NCI-H226 (cell line): ENCODE data around the gene SND1.

Source experiments
- DNase-seq: peaks from one replicate; pipeline ENCODE4 v3.0.0-alpha.2; 2015

Gene SND1

GRCh38 chr7:128008141-128008540 lies 356.1 kb downstream of the SND1 start:
- DNase-seq = no peak

GRCh38 chr7:128008744-128009143 lies 356.8 kb downstream of the SND1 start:
- DNase-seq = no peak

GRCh38 chr7:128010391-128011127 lies 358.6 kb downstream of the SND1 start:
- DNase-seq = no peak

GRCh38 chr7:128011131-128011661 lies 359.2 kb downstream of the SND1 start:
- no peak for DNase-seq

- DNase-seq = no peak
Measured at GRCh38 chr7:128014811-128015210, 362.8 kb downstream of the SND1 start.

- DNase-seq = no peak
Measured at GRCh38 chr7:128017460-128017859, 365.5 kb downstream of the SND1 start.

- DNase-seq = no peak
Measured at GRCh38 chr7:128017862-128018845, 366.2 kb downstream of the SND1 start.

- DNase-seq = no peak
Measured at GRCh38 chr7:128019288-128019687, 367.3 kb downstream of the SND1 start.

GRCh38 chr7:128020159-128020558 lies 368.2 kb downstream of the SND1 start:
- no peak for DNase-seq

GRCh38 chr7:128021366-128021765 lies 369.4 kb downstream of the SND1 start:
- peak; percentile 54 for DNase-seq

- DNase-seq = peak; percentile 36
Measured at GRCh38 chr7:128022631-128023532, 370.9 kb downstream of the SND1 start.

GRCh38 chr7:128024151-128024550 lies 372.2 kb downstream of the SND1 start:
- DNase-seq = no peak

- peak; percentile 26 for DNase-seq
Measured at GRCh38 chr7:128025380-128025779, 373.4 kb downstream of the SND1 start.

- no peak for DNase-seq
Measured at GRCh38 chr7:128025819-128026218, 373.8 kb downstream of the SND1 start.

- DNase-seq = no peak
Measured at GRCh38 chr7:128026551-128026950, 374.6 kb downstream of the SND1 start.

GRCh38 chr7:128027485-128027980 lies 375.5 kb downstream of the SND1 start:
- no peak for DNase-seq

GRCh38 chr7:128029405-128029995 lies 377.5 kb downstream of the SND1 start:
- DNase-seq = no peak

GRCh38 chr7:128030263-128030653 lies 378.3 kb downstream of the SND1 start:
- DNase-seq = no peak

- no peak for DNase-seq
Measured at GRCh38 chr7:128030654-128031611, 378.9 kb downstream of the SND1 start, which contains the start of gene LRRC4. TSS of gene LRRC4 (minus strand) at chr7:128031437. CDS start at chr7:128030640, 797 bp downstream.

GRCh38 chr7:128031901-128032604 lies 380.1 kb downstream of the SND1 start:
- no peak for DNase-seq
